ENCODE measurements around the gene ALKBH1.

The ALKBH1 gene

GRCh38 chr14:77649326-77649725, 58.5 kb downstream of the ALKBH1 start:
- Histone ChIP-seq H4K8ac (ENCODE audit: low read length) (no peak overlapping the region), H2BK15ac (ENCODE audit: low read depth, poor library complexity, severe bottlenecking) (no peak overlapping the region), H3K9me3 (ENCODE audit: control insufficient read depth, low read length) (no peaks in the 10 kb centered on the region), H2AFZ (ENCODE audit: low read depth, low read length) (no peak overlapping the region), H3K27me3 (ENCODE audit: control insufficient read depth in 1 of 2, insufficient read depth in 1 of 2, low read length in 2 of 2) (no peaks in the 10 kb centered on the region), H3K4me2 (ENCODE audit: low read length, poor library complexity, severe bottlenecking) (no peak overlapping the region), H3K79me1 (replicated peaks; ENCODE audit: low read length, poor library complexity, severe bottlenecking) (no peaks in the 10 kb centered on the region), H3K27ac (ENCODE audit: low read length, poor library complexity, severe bottlenecking) (no peak overlapping the region), H2BK12ac (ENCODE audit: low read length in 2 of 2) (no peak overlapping the region), H3K36me3 (ENCODE audit: control insufficient read depth in 1 of 2, insufficient read depth in 2 of 2, low read depth in 1 of 2, low read length in 2 of 2) (no peaks in the 10 kb centered on the region), H3K18ac (ENCODE audit: low read depth in 1 of 2, low read length in 2 of 2) (no peak overlapping the region), H3K14ac (ENCODE audit: low read length in 2 of 2) (no peak overlapping the region), H2BK120ac (ENCODE audit: low read depth, low read length) (no peak overlapping the region), H3K23ac (ENCODE audit: low read length in 2 of 2) (no peak overlapping the region), H2AK5ac (ENCODE audit: low read length, severe bottlenecking) (no peak overlapping the region), H2BK5ac (ENCODE audit: low read depth, low read length, poor library complexity, severe bottlenecking) (no peak overlapping the region), H4K91ac (ENCODE audit: low read length) (no peak overlapping the region), H3K9ac (ENCODE audit: low read length) (no peak overlapping the region), H3K4ac (ENCODE audit: low read depth in 1 of 2, low read length in 2 of 2) (no peak overlapping the region), H3K4me3 (ENCODE audit: insufficient read depth in 1 of 2, low read depth in 1 of 2, low read length in 2 of 2) (no peak overlapping the region), H3K4me1 (ENCODE audit: control insufficient read depth, insufficient read depth, low read depth, low read length) (peaks cover 2% of the 10 kb centered on the region)
- no peak for DNase-seq
- 89% methylated on average over 3 of the region's 3 CpGs for WGBS

GRCh38 chr14:77648520-77649200, 59.2 kb downstream of the ALKBH1 start:
- Histone ChIP-seq H3K14ac (ENCODE audit: low read length in 2 of 2) (no peak overlapping the region), H3K27me3 (ENCODE audit: control insufficient read depth in 1 of 2, insufficient read depth in 1 of 2, low read length in 2 of 2) (no peaks in the 10 kb centered on the region), H3K23ac (ENCODE audit: low read length in 2 of 2) (no peak overlapping the region), H4K91ac (ENCODE audit: low read length) (no peak overlapping the region), H2BK5ac (ENCODE audit: low read depth, low read length, poor library complexity, severe bottlenecking) (no peak overlapping the region), H3K4me3 (ENCODE audit: insufficient read depth in 1 of 2, low read depth in 1 of 2, low read length in 2 of 2) (no peak overlapping the region), H3K4me1 (ENCODE audit: control insufficient read depth, insufficient read depth, low read depth, low read length) (peaks cover 2% of the 10 kb centered on the region), H3K4ac (ENCODE audit: low read depth in 1 of 2, low read length in 2 of 2) (no peak overlapping the region), H2BK120ac (ENCODE audit: low read depth, low read length) (no peak overlapping the region), H3K18ac (ENCODE audit: low read depth in 1 of 2, low read length in 2 of 2) (no peak overlapping the region), H3K79me1 (replicated peaks; ENCODE audit: low read length, poor library complexity, severe bottlenecking) (no peaks in the 10 kb centered on the region), H3K9ac (ENCODE audit: low read length) (no peak overlapping the region), H2AK5ac (ENCODE audit: low read length, severe bottlenecking) (no peak overlapping the region), H3K9me3 (ENCODE audit: control insufficient read depth, low read length) (no peaks in the 10 kb centered on the region), H3K36me3 (ENCODE audit: control insufficient read depth in 1 of 2, insufficient read depth in 2 of 2, low read depth in 1 of 2, low read length in 2 of 2) (no peaks in the 10 kb centered on the region), H2AFZ (ENCODE audit: low read depth, low read length) (no peak overlapping the region), H4K8ac (ENCODE audit: low read length) (no peak overlapping the region), H3K27ac (ENCODE audit: low read length, poor library complexity, severe bottlenecking) (no peak overlapping the region), H2BK15ac (ENCODE audit: low read depth, poor library complexity, severe bottlenecking) (no peak overlapping the region), H2BK12ac (ENCODE audit: low read length in 2 of 2) (no peak overlapping the region), H3K4me2 (ENCODE audit: low read length, poor library complexity, severe bottlenecking) (no peak overlapping the region)
- 52% methylated on average over 2 of the region's 2 CpGs for WGBS
- no peak for DNase-seq

DNA sequence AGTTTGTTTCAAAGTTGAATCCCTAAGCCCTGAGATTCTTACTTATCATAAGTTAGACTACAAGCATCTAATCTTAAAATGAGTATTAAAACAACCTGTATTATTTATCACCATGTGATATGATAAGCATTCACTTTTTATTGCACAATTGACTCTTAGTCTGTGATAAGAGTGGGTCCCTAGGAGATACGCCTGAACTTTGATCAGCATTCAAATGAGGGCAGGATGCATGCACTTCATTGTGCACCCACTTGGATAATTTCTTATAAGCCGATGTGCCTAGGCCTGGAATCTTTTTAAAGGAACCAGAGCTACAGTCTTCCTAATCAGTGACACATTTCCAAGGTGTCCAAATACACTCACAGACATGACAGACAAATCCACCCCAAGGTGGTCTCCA, 60.0 kb downstream of the ALKBH1 start:
- H3K27ac ChIP-seq (ENCODE audit: low read length, poor library complexity, severe bottlenecking), result no peak overlapping the region
- H3K79me1 ChIP-seq (replicated peaks; ENCODE audit: low read length, poor library complexity, severe bottlenecking), result no peaks in the 10 kb centered on the region
- H2BK15ac ChIP-seq (ENCODE audit: low read depth, poor library complexity, severe bottlenecking), result no peak overlapping the region
- H2AFZ ChIP-seq (ENCODE audit: low read depth, low read length), result no peak overlapping the region
- H3K4me2 ChIP-seq (ENCODE audit: low read length, poor library complexity, severe bottlenecking), result no peak overlapping the region
- H3K9me3 ChIP-seq (ENCODE audit: control insufficient read depth, low read length), result no peaks in the 10 kb centered on the region
- no peak overlapping the region for H4K91ac ChIP-seq (ENCODE audit: low read length)
- H3K18ac ChIP-seq (ENCODE audit: low read depth in 1 of 2, low read length in 2 of 2), result no peak overlapping the region
- no peak for DNase-seq
- H2BK120ac ChIP-seq (ENCODE audit: low read depth, low read length), result no peak overlapping the region
- 95% methylated on average over 2 of the region's 2 CpGs for WGBS
- no peaks in the 10 kb centered on the region for H3K4me1 ChIP-seq (ENCODE audit: control insufficient read depth, insufficient read depth, low read depth, low read length)
- H2BK12ac ChIP-seq (ENCODE audit: low read length in 2 of 2), result no peak overlapping the region
- no peak overlapping the region for H3K4ac ChIP-seq (ENCODE audit: low read depth in 1 of 2, low read length in 2 of 2)
- H3K27me3 ChIP-seq (ENCODE audit: control insufficient read depth in 1 of 2, insufficient read depth in 1 of 2, low read length in 2 of 2), result no peaks in the 10 kb centered on the region
- no peak overlapping the region for H3K9ac ChIP-seq (ENCODE audit: low read length)
- H2BK5ac ChIP-seq (ENCODE audit: low read depth, low read length, poor library complexity, severe bottlenecking), result no peak overlapping the region
- no peak overlapping the region for H3K4me3 ChIP-seq (ENCODE audit: insufficient read depth in 1 of 2, low read depth in 1 of 2, low read length in 2 of 2)
- H3K23ac ChIP-seq (ENCODE audit: low read length in 2 of 2), result no peak overlapping the region
- no peaks in the 10 kb centered on the region for H3K36me3 ChIP-seq (ENCODE audit: control insufficient read depth in 1 of 2, insufficient read depth in 2 of 2, low read depth in 1 of 2, low read length in 2 of 2)
- no peak overlapping the region for H4K8ac ChIP-seq (ENCODE audit: low read length)
- H3K14ac ChIP-seq (ENCODE audit: low read length in 2 of 2), result no peak overlapping the region
- no peak overlapping the region for H2AK5ac ChIP-seq (ENCODE audit: low read length, severe bottlenecking)

- no peak overlapping the region for H2AK5ac ChIP-seq (ENCODE audit: low read length, severe bottlenecking)
- 89% methylated on average over 3 of the region's 4 CpGs for WGBS
- no peaks in the 10 kb centered on the region for H3K27me3 ChIP-seq (ENCODE audit: control insufficient read depth in 1 of 2, insufficient read depth in 1 of 2, low read length in 2 of 2)
- DNase-seq, result no peak
- no peaks in the 10 kb centered on the region for H3K9me3 ChIP-seq (ENCODE audit: control insufficient read depth, low read length)
- H2BK15ac ChIP-seq (ENCODE audit: low read depth, poor library complexity, severe bottlenecking), result no peak overlapping the region
- no peak overlapping the region for H4K8ac ChIP-seq (ENCODE audit: low read length)
- H2BK12ac ChIP-seq (ENCODE audit: low read length in 2 of 2), result no peak overlapping the region
- H2AFZ ChIP-seq (ENCODE audit: low read depth, low read length), result no peak overlapping the region
- no peak overlapping the region for H3K14ac ChIP-seq (ENCODE audit: low read length in 2 of 2)
- no peak overlapping the region for H3K18ac ChIP-seq (ENCODE audit: low read depth in 1 of 2, low read length in 2 of 2)
- no peak overlapping the region for H3K4me3 ChIP-seq (ENCODE audit: insufficient read depth in 1 of 2, low read depth in 1 of 2, low read length in 2 of 2)
- H3K27ac ChIP-seq (ENCODE audit: low read length, poor library complexity, severe bottlenecking), result no peak overlapping the region
- H2BK5ac ChIP-seq (ENCODE audit: low read depth, low read length, poor library complexity, severe bottlenecking), result no peak overlapping the region
- no peak overlapping the region for H3K4me2 ChIP-seq (ENCODE audit: low read length, poor library complexity, severe bottlenecking)
- no peaks in the 10 kb centered on the region for H3K79me1 ChIP-seq (replicated peaks; ENCODE audit: low read length, poor library complexity, severe bottlenecking)
- H3K23ac ChIP-seq (ENCODE audit: low read length in 2 of 2), result no peak overlapping the region
- no peak overlapping the region for H4K91ac ChIP-seq (ENCODE audit: low read length)
- H2BK120ac ChIP-seq (ENCODE audit: low read depth, low read length), result no peak overlapping the region
- no peak overlapping the region for H3K4ac ChIP-seq (ENCODE audit: low read depth in 1 of 2, low read length in 2 of 2)
- no peaks in the 10 kb centered on the region for H3K36me3 ChIP-seq (ENCODE audit: control insufficient read depth in 1 of 2, insufficient read depth in 2 of 2, low read depth in 1 of 2, low read length in 2 of 2)
- no peak overlapping the region for H3K9ac ChIP-seq (ENCODE audit: low read length)
- no peaks in the 10 kb centered on the region for H3K4me1 ChIP-seq (ENCODE audit: control insufficient read depth, insufficient read depth, low read depth, low read length)
These were observed 60.9 kb downstream of the ALKBH1 start for GRCh38 chr14:77646907-77647306.
